ENCODE results near the gene CISD3.

Gene CISD3, protein sequence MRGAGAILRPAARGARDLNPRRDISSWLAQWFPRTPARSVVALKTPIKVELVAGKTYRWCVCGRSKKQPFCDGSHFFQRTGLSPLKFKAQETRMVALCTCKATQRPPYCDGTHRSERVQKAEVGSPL

GRCh38 chr17:38729886-38730525 lies at the start of gene CISD3:
Gene CISD3 (plus strand): TSS chr17:38730341. CDS start chr17:38730359, 18 bp downstream.
- peak; percentile 29 for DNase-seq (ENCODE audit: low read depth)

DNA sequence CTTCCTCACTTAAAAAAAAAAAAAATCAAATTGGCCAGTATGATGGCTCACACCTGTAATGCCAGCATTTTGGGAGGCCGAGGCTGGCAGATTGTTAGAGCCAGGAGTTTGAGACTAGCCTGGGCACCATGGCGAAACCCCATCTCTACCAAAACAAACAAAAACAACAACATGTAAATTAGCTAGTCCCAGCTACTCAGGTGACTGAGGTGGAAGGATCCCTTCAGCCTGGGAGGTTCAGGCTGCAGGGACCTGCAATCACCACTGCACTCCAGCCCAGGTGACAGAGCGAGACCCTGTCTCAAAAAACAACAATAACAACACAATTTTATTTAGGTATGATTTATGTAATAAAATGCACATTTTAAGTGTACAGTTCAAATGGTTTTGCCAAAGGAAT lies 49.0 kb upstream of the CISD3 start:
- no peak for DNase-seq (ENCODE audit: low read depth)

DNA sequence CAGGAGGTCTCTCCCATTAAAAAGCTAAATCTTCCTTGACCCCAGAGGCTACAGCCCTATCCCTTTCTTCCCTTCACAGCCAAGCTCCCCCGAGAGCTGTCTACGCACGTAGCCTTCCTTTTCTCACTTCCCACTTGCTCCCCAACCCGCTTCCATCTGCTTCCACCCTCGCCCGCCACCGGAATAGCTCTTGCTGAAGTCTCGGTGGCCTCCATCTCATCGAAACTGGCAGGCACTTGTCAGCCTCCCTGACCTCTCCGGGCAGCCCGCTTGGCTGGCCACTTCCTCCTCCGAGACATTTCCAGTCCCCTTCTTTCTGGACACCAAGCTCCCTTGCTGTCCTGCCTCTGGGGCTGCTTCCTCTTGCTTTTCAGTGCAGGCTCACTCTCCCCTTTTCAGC lies 44.6 kb upstream of the CISD3 start:
- DNase-seq (ENCODE audit: low read depth) = no peak

DNA sequence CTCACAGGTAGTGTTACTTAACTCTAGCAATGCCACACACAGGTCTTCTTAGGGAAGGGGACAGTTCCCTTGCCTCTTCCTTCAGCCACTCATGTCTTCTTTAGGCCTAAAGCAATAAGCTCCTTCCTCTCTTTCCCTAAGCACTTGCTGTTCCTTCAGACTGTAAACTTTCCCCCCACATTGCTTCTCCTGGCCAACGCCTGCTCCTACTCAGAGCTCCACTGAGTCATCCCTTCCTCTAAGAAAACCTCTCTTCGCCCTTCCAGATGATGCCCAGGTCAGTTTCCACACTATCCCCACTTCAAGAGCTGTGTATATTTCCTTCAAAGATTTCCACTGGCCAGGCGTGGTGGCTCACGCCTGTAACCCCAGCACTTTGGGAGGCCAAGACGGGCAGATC lies 42.9 kb upstream of the CISD3 start:
- no peak for DNase-seq (ENCODE audit: low read depth)

GRCh38 chr17:38690386-38690785 lies 39.8 kb upstream of the CISD3 start:
- DNase-seq (ENCODE audit: low read depth) = no peak

DNA sequence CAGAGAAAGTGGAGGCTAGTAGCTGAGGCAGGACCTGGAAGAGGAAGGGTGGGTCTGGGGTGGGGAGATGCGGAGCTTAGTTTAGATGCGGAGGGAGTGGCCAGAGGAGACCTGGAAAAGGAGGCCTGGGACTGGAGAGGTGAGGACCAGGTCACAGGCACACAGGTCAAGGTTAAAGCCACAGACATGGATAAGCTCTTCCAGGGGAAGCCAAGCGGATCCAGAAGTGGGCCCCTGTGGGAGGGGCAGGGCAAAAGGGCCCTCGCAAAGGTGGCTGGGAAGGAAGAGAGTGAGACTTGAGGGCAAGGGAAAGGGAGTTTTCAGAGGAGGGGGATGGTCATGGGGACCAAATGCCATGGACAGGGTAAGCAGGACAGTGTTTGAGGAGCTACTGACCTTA lies 39.0 kb upstream of the CISD3 start:
- DNase-seq (ENCODE audit: low read depth) = no peak

DNA sequence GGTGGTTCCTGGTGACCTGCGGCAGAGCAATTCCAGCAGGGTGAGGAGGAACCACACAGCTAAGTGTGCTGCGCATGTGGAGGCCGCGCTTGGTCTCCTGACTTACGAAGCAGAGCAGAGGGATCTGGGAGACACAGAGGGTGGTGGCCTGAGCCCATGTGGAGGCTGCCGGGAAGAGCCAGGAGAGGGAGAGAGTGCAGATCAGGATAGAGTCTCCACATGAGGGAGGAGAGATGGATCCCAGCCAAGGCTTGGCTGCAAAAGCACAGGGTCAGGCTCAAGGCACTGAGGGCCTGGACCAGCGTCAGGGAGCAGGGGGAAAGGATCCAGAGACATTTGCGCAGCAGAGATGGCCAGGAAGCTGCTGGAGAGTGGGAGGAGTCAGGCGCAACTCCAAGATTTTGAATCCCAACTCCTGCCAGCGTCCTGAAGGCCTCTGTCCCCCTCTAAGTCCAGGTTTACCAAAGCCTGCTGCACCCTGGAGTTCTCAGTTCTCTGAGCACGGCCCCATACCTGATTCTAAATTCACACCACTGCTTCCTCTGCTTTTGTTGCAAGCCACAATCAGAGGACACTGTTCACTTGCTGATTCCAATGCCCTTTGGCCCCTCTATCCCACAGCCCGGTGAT lies 36.3 kb upstream of the CISD3 start:
- peak; percentile 34 for DNase-seq (ENCODE audit: low read depth)

DNA sequence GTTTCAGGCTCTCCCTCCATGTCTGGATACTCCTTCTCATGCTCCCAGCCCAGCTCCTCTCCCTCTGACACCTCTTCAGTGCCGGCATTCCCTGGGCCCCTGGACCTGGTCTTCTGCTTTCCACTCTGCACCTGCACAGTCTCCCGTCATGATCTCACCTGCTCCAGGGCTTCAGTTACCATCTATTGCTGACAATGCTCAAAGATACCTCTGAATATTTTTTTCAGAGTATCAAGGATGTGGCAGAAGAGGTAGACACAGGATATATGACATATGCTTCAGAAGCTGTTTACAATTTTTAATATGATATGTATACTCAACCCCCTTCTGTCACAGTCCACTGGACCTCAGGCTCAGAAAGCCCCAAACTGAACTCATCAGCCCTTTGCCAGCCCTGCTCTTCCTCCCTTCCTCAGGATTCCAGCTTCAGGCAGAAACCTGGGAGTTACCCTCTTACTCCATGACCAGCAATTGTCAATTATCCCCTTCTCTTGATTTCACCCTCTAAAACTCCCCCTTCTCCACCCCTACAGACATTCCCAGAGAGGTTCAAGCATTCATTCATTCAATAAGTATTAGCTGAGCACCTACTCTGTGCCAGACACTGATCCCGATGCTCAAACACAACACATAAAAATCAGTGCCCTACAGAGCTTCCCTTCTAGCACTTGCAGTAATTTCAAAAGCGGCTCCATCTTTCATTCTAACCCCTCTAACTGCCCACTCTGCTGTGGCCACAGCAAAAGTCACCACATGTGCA lies 32.9 kb upstream of the CISD3 start:
- no peak for DNase-seq (ENCODE audit: low read depth)

GRCh38 chr17:38698760-38699159 lies 31.4 kb upstream of the CISD3 start:
- no peak for DNase-seq (ENCODE audit: low read depth)

- DNase-seq (ENCODE audit: low read depth) = no peak
Measured at GRCh38 chr17:38701504-38702165, 28.5 kb upstream of the CISD3 start.

DNA sequence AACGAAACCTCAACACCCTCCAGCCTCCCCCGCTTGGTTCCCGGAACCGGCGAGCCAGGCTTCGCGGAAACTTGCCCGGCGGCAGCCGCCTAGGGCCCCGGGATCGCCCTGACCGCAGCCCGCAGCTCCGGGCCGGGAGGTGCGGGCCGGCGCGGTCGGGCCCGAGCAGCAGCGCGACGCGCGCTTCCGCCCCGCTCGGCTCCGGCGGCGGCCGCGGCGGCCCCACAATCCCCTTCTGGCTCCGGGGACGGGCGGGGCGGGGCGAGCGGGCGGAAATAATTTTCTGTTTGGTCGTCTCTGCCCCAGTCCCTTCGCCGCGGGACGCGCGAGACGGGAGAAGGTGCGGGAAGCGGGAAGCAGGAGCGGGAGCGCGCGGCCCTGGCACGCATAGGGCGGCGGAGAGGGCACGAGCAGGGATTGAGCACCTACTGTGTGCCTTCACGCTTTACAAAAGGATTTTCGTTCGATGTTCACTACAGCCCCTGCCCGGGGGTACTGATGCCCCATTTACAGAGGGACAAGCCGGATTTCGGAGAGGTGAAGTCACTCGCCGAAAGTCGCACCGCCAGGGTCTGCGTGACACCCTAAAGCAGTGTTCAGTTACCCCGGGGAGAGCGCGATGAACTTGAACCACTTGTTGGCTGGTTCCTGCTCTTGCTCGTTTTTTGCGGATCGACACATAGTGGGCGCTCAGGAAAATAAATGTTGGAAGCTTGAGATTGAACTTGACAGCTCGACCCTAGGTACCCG lies 27.8 kb upstream of the CISD3 start:
- DNase-seq (ENCODE audit: low read depth) = peak; percentile 31

- DNase-seq (ENCODE audit: low read depth) = no peak
Measured at GRCh38 chr17:38702916-38703741, 27.0 kb upstream of the CISD3 start.

DNA sequence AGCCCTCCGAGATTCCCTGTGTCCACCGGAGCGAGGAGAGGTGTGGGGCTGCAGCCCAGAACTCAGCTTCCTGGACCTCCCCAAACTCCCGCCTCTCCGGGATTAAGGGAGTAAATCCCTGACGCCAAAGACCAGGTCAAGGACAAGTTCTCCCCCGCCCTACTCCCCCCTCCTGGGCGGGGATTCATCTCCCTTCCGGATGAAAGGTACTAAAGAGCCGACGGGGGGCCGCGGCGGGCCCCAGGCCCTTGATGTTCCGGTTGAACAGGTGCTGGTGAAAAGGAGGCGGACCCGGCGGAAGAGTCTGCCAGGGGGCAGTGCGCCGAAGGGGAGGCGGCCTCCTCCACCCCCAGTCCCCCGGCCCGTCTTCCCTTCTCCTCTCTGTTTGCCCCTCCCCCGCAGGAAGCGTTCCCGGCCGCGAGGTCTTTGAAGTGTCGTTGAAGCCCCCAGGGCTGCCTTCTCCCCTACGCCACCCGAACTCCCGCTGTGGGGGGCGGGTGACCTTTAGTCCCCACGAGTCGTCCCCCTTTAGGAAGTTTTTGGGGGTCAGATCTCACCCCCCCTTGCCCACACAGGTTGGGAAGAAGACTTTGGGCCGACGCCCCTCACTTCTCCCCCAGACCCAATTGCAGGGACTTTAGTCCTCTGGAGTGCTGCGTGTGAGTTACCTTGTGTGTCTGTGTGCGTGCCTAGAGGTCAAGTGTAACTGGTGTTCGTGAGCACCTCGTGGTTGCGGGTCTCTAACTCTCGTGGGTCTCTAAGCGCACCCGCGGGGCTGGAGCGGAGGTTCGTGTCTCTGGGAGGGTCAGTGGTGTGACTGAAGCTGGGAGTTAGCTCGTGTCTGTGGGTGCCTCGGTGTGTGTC lies 26.2 kb upstream of the CISD3 start:
- DNase-seq (ENCODE audit: low read depth) = no peak

DNA sequence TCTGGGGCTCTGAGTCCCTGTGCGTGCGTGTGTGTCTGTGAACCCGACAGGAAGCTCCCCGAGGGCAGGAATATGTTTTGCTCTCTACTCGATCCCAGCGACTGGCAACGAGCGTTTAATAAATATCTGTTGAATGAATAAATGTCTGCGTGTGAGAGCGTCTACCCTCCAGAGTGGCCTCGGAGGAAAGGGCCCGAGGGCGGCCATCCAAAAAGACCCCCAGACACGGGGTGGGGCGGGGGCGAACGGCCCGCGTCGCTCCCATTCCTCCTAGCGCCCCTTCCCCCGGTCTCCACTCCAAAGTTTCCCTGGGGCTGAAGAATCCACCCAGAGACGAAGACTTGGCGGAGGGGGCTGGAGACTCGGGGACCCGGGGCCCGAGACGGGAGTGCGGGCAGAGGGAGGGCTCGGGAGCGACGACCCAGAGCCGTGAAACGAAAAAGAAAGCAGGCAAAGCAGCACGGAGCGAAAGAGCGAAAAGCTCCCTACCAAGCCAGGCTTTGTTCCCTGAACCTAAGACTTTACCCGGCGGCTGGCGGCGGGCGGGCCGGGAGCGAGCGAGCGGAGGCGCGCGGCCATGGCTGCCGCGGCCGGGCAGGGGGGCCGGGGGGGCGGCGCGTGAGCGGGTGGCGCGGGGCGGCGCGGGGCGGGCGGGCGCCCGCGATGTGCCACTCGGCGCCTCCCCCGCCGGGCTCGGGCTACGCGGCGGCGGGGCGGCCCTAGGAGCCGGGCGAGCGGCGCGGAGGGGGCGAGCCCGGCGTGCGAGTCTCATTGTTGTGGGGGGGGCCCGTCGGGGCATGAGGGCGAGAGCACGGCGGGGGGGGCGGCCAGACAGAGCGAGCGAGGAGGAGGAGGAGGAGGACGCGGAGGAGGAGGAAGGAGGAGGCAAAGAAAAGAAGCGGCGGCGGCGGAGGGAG lies 25.3 kb upstream of the CISD3 start, which contains the start of gene MLLT6:
TSS of gene MLLT6 (plus strand) at position 668 of the 917 bp plus-strand sequence. CDS start 360 bp downstream, outside the sequence.
- no peak for DNase-seq (ENCODE audit: low read depth)

DNA sequence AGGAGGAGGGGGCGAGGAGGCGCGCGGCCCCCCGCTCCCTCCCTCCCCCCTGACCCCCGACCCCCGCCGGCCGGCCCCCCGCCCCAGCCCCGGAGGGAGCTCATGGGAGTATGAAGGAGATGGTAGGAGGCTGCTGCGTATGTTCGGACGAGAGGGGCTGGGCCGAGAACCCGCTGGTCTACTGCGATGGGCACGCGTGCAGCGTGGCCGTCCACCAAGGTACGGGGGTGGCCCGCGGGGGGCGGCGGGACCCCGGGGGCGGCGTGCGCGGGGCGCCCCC lies 24.7 kb upstream of the CISD3 start:
- DNase-seq (ENCODE audit: low read depth) = no peak

- no peak for DNase-seq (ENCODE audit: low read depth)
Measured at GRCh38 chr17:38705803-38706504, 24.2 kb upstream of the CISD3 start.

DNA sequence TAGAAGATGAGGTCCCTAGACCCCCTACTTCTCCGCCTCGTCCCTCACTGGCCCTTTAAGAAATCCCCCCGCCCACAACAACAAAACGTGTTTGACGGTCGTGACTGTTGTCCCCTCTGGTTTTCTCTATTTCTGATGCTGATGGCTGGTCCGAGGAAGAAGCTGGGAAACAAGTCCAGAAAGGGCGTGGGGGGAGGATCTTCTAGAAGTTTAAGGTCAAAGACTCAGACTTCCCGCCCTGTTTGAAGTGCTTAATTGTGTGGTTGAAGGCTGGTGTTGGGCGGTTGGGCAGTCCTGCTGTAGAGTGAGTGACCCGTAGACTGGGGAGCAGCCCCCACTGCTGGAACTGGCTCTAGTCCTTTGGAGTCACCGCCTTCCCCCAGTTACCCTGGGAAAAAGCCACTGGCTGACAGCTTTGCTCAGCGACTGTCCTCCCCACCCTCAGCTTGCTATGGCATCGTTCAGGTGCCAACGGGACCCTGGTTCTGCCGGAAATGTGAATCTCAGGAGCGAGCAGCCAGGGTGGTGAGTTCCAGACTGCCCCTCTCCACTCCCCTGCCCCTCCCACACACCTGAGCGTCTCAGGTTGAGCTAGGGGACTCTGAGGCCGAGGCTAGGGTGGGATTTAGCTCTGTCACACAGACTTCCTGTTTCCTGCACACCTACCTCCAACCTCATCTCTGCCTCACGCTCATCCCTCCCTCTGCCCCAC lies 23.5 kb upstream of the CISD3 start:
- DNase-seq (ENCODE audit: low read depth) = no peak

Data from GM04503 (cell line).